Hepatic stellate cell (primary cell): ENCODE measurements around the gene FNIP2.
"Not testable (repeated sequence)": the region's sequence is repeated elsewhere in the genome, so short reads cannot be mapped to it uniquely, and the experiment has no call there.

Experiments used
- DNase-seq: peaks from one replicate; pipeline ENCODE4 v3.0.0; 2011; ENCODE audit warnings: low spot score

Gene FNIP2

DNA sequence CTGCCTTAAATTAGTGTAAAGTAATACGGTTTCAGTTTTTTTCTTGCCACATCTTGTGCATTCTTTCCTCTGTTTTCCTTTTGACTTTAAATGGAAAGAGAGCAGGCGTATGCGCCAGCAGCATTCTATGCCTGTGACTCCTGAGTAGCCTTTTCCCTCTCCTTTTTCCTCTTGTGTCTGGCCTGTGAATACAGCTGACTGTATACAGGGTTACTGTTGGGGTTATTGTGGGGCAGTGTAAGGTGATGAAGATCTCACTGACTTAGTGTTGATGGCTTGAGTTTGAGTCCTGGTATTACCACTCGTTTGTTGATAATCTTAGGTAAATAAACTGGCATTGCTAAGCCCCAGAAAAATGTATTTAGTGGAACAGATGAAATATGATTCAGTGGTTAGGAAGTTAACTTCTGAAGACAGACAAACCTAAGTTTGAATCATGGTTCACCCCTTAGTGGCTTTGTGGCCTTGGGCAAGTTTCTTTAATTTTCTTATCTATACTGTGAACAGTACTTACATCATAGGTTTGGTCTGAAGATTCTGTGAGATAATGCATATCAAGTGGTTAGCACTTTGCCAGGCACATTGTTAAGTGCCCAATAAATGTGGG is 105.1 kb downstream of the FNIP2 start:
- DNase-seq = peak; percentile 55

DNA sequence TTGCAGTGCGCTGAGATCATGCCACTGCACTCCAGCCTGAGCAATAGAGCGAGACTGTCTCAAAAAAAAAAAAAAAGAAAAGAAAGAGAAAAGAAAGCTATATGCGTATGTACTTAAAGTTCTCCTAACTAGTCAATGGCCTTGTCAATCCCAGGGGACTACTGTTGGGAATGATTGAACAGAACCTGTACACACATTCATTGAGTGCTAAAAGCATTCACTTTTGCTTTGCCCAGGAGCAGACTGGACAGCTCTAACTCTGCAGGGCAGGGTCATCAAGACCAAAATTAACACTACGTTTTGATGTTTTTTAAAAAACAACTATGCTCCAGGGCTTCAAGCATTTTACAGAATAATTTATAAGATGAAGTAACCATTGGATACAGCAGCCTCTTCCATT is 106.2 kb downstream of the FNIP2 start:
- no peak for DNase-seq

DNA sequence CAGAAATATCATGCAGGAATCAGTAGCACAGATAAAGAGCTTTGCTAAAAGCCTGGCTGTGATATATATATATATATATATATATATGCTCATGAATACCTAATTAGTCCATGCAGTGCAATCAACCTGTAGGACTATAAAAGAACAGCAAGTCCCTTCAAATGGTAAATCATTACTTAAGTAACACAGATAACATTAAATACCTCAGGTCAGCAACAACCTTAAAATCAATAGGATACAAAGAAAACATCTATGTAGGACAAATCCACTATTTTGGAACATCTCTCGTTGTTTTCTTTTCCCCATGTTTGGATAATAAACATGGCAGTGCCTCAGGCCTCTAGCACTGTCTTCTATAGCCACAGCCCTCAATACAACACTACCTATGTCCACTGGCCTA is 106.6 kb downstream of the FNIP2 start:
- DNase-seq = no peak

DNA sequence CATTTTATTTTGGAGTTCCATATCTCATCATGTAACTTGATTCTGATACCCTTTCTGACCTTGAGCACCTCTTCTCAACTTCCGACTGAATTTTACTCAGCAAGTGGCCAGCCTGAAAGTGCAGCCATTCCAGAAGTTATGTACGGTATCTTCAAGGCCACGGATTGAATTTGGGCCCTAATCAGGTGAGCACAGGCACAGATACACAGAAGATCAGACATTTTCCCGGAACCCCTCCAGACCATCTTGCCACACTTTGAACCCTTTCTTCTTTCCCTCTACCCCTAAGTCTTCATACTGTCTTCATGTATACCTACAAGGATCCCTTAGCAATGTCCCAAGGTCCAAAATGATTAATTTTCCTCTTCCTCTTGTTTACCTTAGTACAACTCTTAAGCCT is 108.2 kb downstream of the FNIP2 start:
- no peak for DNase-seq

DNA sequence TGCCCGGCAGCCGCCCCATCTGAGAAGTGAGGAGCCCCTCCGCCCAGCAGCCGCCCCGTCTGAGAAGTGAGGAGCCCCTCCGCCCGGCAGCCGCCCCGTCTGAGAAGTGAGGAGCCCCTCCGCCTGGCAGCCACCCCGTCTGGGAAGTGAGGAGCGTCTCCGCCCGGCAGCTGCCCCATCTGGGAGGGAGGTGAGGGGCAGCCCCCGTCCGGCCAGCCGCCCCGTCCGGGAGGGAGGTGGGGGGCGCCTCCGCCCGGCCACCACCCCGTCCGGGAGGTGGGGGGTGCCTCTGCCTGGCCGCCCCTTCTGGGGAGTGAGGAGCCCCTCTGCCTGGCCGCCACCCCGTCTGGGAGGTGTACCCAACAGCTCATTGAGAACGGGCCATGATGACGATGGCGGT is 113.3 kb downstream of the FNIP2 start:
- DNase-seq = not testable (repeated sequence)

DNA sequence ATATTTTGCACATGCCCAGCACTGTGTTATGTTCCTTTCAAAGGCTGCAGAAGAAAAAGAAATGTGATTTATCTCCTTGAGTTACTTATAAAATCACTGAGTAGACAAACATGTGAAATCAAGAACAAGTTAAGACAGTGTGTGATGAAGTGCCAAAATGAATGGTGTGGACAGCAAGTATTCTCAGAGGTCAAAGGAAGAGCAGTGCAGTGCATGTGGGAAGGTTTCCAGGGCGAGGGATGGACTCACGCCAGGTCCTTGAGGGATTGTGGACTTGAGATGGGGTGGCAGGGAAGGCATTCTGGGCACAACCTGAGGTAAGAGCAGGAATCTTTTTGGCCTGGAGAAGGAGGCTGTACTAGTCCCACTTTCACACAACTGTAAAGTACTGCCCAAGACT is 115.5 kb downstream of the FNIP2 start:
- no peak for DNase-seq

DNA sequence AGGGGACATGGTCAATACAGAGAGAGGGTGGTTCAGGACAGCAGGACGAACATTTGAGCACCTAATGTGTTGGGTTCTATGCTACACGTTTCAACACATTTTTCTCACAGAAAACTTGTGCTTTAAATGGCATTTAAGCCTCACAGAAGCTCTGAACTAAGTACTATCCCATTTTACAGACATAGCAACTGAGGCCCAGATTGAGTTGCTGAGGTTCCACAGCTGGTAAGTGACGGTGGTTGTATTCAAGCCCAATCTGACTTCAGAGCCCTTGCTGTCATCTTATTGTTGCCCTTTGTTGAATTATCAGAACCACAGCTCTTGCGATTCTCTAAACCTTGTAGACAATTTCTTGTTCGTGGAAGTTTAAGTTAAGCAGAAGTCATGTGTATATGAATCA is 116.7 kb downstream of the FNIP2 start:
- DNase-seq = no peak

DNA sequence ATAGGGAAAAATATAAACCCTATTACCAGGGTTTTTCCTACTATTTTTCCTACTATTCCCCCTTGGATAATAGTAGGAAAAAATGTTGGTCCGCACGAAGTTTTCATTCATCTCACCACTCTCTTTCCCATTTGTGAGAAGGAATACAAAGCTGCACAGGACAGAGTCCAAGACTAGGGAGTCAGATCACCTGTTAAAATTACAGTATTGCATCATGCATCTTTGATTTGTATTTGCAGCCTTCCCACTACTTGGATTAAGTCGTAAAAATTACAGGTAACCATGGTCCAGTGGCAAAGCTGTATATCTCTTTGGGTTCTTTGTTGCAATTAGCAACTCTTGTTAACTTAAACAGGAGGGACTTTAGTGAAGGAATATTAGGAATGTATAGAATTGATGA is 121.5 kb downstream of the FNIP2 start:
- DNase-seq = no peak

DNA sequence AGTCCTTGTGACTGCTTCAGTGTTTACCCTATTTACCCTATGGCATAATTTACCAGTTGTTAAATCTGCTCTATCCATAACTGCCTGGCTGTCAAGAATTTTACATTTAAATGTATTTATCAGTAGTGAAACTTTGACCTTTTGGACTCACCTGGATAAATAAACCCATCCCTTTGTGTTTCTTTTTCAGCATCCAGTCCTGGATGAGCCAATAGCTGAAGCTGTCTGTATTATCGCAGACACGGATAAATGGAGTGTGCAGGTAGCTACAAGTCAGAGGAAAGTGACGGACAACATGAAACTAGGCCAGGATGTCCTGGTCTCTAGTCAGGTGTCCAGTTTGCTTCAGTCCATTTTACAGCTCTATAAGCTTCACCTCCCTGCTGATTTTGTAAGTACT is 122.4 kb downstream of the FNIP2 start:
- no peak for DNase-seq

DNA sequence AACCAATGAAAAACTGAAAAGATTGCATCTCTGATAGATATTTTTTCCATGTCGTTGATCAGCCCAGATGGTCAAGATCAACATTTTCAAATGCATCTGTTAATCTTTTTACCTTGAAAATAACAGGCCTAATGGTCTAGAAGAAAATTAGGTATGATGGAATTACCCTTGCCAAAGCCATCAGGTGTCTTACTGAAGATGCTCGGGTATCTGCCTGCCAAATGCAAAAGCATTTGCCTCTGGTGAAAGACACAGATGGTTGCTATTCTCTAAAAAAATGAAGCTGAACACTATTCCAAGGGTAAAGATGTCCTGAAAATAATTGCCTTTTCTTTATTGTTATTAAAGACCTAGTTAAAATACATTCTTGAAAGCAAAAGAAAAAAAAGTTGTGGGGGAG is 126.0 kb downstream of the FNIP2 start:
- no peak for DNase-seq

DNA sequence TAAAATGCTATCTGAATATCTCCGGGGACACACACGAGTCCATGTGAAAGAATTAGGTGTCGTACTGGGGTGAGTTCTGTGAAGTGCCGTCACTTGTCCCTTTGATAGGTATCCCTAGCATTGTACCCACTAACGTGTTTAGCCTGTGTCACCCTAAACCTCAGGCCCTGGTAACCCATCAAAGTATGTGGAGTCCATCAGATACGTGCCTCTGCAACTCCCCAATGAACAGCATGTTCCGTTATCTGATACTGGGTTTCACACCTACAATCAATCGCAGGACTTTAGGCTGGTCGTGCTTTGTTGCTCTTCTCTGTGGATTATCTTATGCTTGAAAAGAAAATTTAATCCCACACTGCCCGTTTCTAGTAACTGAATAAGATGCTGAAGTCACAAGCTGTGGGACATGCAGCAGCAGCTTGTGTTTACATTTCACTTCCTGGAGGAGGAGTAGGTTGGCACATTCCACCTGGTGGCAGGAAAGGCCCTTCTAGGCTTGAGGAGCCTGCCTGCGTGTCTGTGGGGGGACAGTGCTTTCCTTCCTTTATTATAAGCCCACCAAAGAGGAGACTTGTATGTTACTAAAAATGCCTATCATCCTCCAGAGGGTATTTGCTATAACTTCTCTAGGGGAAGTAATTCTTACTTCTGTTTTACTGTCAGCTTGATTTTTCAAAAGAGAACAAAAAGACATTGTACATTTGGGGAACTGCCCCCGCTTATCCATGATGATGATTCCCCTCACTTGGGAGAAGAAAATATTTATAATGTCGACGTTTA is 127.2 kb downstream of the FNIP2 start:
- DNase-seq = no peak

DNA sequence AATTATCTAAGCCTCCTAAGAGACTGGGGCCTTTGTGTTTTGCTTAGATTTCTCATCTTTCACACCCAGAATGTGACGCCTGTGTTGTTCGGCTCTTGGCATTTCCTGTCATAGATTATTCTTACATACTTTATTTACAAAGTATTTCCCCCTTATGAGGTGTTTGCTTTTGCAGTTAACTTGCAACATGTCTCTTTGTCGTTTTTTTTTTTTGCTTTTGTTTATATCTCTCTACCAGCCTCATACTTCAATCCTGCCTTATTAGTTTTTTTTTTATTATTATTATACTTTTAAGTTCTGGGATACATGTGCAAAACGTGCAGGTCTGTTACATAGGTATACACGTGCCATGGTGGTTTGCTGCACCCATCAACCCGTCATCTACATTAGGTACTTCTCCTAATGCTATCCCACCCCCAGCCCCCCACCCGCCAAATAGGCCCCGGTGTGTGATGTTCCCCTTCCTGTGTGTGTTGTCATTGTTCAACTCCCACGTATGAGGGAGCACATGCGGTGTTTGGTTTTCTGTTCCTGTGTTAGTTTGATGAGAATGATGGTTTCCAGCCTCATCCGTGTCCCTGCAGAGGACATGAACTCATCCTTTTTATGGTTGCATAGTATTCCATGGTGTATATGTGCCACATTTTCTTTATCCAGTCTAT is 127.9 kb downstream of the FNIP2 start:
- DNase-seq = not testable (repeated sequence)

DNA sequence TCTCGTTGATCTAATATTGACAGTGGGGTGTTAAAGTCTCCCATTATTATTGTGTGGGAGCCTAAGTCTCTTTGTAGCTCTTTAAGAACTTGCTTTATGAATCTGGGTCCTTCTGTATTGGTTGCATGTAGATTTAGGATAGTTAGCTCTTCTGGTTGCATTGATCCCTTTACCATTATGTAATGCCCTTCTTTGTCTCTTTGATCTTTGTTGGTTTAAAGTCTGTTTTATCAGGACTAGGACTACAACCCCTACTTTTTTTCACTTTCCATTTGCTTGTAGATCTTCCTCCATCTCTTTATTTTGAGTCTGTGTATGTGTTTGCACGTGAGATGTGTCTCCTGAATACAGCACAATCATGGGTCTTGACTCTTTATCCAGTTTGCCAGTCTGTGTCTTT is 131.6 kb downstream of the FNIP2 start:
- not testable (repeated sequence) for DNase-seq

DNA sequence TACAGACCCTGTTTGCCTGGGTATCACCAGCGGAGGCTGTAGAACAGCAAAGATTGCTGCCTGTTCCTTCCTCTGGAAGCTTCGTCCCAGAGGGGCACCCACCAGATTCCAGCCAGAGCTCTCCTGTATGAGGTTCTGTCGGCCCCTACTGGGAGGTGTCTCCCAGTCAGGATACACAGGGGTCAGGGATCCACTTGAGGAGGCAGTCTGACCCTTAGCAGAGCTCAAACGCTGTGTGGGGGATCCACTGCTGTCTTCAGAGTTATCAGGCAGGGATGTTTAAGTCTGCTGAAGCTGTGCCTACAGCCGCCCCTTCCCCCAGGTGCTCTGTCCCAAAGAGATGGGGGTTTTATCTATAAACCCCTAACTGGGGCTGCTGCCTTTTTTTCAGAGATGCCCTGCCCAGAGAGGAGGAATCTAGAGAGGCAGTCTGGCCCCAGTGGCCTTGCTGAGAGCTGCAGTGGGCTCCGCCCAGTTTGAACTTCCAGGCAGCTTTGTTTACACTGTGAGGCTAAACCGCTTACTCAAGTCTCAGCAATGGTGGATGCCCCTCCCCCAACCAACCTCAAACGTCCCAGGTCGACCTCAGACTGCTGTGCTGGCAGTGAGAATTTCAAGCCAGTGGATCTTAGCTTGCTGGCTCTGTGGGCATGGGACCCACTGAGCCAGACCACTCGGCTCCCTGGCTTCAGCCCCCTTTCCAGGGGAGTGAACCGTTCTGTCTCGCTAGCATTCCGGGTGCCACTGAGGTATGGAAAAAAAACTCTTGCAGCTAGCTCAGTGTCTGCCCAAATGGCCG is 133.7 kb downstream of the FNIP2 start:
- peak; percentile 17 for DNase-seq

DNA sequence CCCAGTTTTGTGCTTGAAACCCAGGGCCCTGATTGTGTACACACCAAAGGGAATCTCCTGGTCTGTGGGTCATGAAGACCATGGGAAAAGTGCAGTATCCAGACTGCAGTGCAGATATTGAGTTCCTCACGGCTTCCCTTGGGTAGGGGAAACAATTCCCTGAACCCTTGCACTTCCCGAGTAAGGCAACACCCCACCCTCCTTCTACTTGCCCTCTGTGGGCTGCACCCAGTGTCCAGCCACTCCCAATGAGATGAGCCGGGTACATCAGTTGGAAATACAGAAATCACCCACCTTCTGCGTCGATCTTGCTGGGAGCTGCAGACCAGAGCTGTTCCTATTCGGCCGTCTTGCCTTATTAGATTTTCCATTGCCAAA is 134.2 kb downstream of the FNIP2 start:
- DNase-seq = no peak

DNA sequence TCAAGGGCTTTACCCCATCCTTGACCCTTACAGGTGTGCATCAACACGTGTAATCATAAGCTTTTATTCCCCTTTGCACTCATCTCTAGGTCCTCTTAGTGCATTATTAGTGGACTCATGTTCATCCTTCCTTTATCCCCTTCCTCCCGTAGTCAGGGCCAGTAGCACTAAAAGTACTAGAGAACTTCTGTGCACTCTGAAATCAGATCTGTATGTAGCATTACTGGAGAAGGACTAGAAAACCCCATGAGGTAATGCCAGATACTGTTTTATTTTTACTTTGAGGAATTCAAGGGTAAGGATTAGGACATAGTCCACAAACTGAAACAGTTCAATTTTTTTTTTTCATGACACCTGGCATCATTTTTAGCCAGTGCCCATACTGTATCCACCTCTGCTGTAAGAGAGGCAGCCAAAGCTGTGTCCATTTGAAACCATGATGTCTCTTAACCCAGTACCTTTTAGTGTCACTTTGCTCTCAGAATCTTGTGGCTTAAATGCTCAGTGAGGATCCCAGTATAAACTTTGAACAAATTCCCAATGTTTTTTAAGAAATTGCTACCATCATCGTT is 134.7 kb downstream of the FNIP2 start:
- DNase-seq = no peak

DNA sequence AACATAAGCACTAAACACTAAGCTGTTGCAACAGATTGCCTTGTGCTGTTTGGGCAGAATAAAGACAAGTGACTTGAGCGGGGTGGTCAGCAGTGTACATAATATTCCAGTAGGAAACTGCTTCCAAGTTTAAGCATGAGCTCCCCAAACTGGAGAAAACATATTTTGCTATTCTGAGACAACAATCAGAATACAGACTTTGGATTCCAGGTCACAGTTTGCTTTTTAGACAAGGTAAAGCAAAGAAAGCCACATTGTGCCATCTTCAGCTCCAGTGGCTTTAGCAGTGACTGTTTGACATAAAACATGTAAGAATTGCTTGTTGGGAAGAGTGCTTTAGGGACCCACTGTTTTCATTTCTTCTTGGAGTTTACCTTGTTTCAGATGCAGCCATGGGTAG is 136.0 kb downstream of the FNIP2 start:
- DNase-seq = no peak

DNA sequence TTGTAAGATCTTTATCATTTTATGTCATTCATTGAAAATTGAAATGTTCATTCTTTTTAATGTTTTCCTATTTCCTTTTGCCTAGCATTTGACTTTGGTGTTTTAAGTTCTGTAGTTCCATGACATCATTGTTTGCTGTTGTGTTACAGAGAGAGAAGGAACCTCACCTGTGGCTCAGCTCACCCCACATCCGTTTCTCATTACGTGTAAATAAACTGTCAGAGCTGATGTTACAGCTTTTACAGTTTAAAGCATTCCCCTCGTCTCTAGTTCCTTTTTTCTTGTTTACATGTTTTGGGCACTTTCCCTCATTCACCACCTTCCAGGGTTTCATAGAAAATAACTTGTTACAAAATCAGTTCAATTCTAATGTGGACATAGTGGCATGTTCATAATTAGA is 137.2 kb downstream of the FNIP2 start:
- DNase-seq = no peak

DNA sequence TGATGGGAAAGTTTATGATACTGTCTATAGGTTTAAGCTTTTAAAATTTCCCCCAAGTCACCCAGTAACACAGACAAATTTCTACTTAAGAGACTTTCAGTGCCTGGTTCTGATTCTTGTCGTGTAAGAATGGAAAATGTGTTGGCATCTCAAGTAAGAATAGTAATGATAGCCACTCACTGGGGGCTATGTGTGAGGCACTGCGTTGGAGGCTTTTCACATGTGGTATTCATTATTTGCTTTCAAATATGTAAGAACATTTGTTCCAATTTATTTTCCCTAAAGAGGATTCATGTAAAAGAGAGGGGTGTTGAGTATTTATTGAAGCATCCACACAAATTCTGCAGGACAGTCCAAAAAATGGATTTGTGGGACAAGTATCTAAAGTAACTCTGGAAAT is 143.6 kb downstream of the FNIP2 start:
- DNase-seq = no peak

DNA sequence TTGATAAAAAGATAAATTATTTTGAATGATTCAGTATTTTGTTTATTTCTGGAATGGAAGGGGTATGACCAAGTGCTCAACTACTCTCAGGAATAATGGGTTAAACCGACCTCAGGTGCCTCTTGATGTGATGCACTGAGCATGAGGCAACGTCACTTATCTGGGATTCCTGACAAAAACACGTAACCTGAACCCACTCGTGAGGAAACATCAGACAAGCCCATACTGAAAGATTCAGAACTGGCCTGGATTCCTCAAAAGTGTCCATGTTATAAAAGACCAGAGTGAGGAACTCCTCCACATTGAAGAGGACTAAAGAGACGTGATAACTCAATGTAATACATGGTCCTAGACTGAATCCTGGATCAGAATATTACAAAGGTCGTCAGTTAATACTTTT is 144.0 kb downstream of the FNIP2 start:
- DNase-seq = no peak

DNA sequence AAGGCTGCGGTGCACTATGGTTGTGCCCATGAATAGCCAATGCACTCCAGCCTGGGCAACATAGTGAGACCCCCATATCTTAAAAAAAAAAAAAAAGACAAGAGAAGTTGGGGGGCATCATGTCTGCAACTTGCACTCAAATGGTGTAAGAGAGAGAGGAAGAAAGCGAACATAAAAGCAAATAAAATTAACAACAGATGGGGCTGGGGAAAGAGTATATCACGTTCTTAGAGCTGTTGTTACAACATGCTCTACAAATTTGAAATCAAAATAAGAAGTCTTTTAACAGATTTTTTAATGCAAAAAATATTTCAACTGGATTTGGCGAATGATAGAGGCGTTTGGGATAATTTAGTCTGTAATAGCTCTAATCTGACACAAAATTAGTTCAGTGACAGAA is 144.9 kb downstream of the FNIP2 start:
- no peak for DNase-seq

DNA sequence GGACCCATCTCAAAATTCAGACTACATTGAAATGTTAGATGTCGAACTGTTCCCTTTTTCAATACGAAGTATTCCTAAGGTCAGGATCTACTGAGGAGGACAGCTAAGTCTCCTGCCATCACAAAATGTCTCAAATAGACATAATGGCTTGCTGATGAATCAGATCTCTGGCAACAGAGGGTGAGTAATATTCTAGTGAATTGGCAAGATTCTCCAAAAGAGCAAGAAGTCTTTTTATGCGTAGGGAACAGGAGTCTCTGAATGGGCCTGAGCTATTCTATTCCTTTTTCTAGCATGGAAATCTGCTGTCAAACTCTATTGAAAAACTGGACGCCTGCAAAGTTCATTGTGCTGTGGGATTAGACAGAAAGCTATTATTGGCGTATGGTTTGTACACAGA is 145.4 kb downstream of the FNIP2 start:
- DNase-seq = peak; percentile 53
